Endothelial cell of umbilical vein (primary cell): ENCODE results near the gene CENPP.
"Not testable (repeated sequence)": the region's sequence is repeated elsewhere in the genome, so short reads cannot be mapped to it uniquely, and the experiment has no call there.

Experiments used
- EZH2 ChIP-seq: IDR thresholded peaks from 2 replicates; pipeline ENCODE4 v1.6.1; 2012; ENCODE audit warnings: borderline replicate concordance, low read depth, mild to moderate bottlenecking, moderate library complexity, low read length, inconsistent platforms; ENCODE audit not compliant: severe bottlenecking
- MYC ChIP-seq: IDR thresholded peaks from one replicate; pipeline ENCODE4 v1.6.1; 2011; ENCODE audit warnings: mild to moderate bottlenecking, low read depth, low read length
- TF ChIP-seq, protein P1 (sequence below), 2 donors: IDR thresholded peaks; 1 replicate in 1 of 2; 2 replicates in 1 of 2; pipeline ENCODE4 v1.5.1; 2011; ENCODE audit warnings: low read length in 2 of 2, mild to moderate bottlenecking in 2 of 2, moderate library complexity in 2 of 2, control low read depth in 1 of 2, inconsistent platforms in 1 of 2, low read depth in 1 of 2; ENCODE audit not compliant: insufficient read depth in 1 of 2; ENCODE audit errors: extremely low read depth in 1 of 2

DNA sequence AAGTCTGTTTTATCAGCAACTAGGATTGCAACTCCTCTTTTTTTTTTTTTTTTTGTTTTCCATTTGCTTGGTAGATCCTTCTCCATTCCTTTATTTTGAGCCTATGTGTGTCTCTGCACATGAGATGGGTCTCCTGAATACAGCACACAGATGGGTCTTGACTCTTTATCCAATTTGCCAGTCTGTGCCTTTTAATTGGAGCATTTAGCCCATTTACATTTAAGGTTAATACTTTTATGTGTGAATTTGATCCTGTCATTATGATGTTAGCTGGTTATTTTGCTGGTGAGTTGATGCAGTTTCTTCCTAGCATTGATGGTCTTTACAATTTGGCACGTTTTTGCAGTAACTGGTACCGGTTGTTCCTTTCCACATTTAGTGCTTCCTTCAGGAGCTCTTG is 246.1 kb downstream of the CENPP start:
- TF ChIP-seq EZH2, MYC: not testable (repeated sequence)
- TF ChIP-seq, protein P1, sequence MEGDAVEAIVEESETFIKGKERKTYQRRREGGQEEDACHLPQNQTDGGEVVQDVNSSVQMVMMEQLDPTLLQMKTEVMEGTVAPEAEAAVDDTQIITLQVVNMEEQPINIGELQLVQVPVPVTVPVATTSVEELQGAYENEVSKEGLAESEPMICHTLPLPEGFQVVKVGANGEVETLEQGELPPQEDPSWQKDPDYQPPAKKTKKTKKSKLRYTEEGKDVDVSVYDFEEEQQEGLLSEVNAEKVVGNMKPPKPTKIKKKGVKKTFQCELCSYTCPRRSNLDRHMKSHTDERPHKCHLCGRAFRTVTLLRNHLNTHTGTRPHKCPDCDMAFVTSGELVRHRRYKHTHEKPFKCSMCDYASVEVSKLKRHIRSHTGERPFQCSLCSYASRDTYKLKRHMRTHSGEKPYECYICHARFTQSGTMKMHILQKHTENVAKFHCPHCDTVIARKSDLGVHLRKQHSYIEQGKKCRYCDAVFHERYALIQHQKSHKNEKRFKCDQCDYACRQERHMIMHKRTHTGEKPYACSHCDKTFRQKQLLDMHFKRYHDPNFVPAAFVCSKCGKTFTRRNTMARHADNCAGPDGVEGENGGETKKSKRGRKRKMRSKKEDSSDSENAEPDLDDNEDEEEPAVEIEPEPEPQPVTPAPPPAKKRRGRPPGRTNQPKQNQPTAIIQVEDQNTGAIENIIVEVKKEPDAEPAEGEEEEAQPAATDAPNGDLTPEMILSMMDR (IDR thresholded peaks at IDR 0.05; ENCODE audit: extremely low read depth in 1 of 2, insufficient read depth in 1 of 2, low read depth in 1 of 2, low read length in 2 of 2): not testable (repeated sequence)
